ENCODE results near the gene KCNS1. TPM values are rescaled to one million over a fixed set of nuclear protein-coding genes. Genes with fewer than 3 reads are reported as not detected.

KCNS1 gene
- total RNA-seq, 1 donor = 0.86 TPM

DNA sequence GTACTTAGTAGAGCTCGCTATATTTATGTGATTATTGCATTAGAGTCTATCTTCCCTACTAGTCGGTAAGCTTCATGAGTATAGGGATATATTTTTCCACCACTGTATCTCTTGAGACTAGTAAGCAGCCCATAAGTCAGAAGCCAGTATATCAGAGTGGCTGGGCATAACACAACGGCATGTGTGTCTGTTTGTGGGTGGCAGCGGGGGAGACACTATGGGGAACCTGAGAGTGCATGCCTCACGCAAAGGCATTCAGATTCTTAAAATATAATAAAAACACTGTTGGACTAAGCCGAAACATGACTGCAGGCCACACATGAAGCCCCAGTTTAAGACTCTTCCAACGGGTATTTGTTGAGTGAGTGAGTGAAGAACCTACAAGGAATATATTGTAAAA lies 8.0 kb downstream of the KCNS1 start:
- DNase-seq (ENCODE audit: low read depth) = no peak
- TF ChIP-seq, protein P1, sequence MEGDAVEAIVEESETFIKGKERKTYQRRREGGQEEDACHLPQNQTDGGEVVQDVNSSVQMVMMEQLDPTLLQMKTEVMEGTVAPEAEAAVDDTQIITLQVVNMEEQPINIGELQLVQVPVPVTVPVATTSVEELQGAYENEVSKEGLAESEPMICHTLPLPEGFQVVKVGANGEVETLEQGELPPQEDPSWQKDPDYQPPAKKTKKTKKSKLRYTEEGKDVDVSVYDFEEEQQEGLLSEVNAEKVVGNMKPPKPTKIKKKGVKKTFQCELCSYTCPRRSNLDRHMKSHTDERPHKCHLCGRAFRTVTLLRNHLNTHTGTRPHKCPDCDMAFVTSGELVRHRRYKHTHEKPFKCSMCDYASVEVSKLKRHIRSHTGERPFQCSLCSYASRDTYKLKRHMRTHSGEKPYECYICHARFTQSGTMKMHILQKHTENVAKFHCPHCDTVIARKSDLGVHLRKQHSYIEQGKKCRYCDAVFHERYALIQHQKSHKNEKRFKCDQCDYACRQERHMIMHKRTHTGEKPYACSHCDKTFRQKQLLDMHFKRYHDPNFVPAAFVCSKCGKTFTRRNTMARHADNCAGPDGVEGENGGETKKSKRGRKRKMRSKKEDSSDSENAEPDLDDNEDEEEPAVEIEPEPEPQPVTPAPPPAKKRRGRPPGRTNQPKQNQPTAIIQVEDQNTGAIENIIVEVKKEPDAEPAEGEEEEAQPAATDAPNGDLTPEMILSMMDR (IDR thresholded peaks at IDR 0.05; ENCODE audit: insufficient read depth, low read depth, low read length) = no peak

DNA sequence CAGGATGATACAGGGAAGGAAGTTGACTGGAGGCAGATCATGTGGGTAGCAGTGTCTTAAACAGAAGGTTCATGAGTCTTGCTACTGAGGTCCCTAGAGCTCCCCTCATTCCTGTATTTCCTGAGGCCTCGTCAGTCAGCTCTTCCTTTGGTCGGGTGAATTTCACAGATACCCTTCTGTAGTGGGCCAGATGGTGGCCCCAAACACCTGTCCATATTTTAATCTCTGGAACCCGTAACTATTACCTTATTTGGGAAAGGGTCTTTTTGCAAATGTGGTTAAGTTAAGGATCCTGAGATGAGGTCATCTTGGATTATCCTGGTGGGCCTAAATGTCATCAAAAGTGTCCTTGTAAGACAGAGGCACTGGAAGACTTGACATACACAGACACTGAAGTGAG lies 9.6 kb downstream of the KCNS1 start:
- no peak for DNase-seq (ENCODE audit: low read depth)
- TF ChIP-seq, protein P1 (IDR thresholded peaks at IDR 0.05; ENCODE audit: insufficient read depth, low read depth, low read length) = no peak
- H3K4me3 ChIP-seq (ENCODE audit: low read depth, low read length) = no peak overlapping the region

More for the DNA sequence above, 8.0 kb downstream of the KCNS1 start:
- no peak overlapping the region for H3K4me3 ChIP-seq (ENCODE audit: low read depth, low read length)

DNA sequence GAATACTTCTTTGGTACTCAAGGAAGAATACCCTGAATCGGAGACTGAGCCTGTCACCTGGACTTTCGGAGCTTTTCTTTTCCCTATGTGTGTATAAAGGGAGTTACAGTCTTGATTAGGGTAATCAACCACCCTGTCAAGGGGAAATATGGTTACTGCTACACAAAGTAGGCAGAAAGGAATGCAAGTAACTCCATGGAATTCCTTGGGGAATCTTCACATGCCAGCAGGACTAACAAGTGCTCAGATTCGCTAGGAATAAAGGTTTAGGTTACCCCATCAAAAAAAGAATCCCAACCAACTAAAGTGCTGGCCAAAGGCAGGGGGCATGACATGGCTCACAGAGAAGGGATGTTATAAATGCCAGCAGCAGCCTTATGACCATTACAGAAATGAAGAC lies 10.4 kb downstream of the KCNS1 start:
- H3K4me3 ChIP-seq (ENCODE audit: low read depth, low read length) = no peak overlapping the region
- DNase-seq (ENCODE audit: low read depth) = no peak
- TF ChIP-seq, protein P1 (IDR thresholded peaks at IDR 0.05; ENCODE audit: insufficient read depth, low read depth, low read length) = no peak

DNA sequence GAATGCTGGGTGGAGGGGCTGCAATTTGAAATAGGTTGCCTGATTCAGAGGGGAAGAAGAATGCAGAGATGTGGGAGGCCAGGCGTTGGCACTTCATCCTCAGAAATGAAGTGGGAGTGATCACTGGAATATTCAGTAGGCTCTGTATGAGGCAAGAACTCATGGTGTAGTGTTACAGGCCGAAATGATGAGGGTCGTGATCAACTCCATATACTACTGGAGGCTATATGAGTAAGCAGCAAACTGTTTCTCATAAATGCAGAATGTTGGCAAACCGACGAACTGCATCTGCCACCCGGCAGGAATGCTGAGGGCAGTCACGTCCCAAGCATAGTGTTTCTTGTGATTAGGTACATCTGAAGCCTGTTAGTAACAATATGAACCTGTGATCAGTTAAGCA lies 12.7 kb downstream of the KCNS1 start:
- TF ChIP-seq, protein P1 (IDR thresholded peaks at IDR 0.05; ENCODE audit: insufficient read depth, low read depth, low read length) = no peak
- DNase-seq (ENCODE audit: low read depth) = peak; percentile 38
- H3K4me3 ChIP-seq (ENCODE audit: low read depth, low read length) = no peak overlapping the region

DNA sequence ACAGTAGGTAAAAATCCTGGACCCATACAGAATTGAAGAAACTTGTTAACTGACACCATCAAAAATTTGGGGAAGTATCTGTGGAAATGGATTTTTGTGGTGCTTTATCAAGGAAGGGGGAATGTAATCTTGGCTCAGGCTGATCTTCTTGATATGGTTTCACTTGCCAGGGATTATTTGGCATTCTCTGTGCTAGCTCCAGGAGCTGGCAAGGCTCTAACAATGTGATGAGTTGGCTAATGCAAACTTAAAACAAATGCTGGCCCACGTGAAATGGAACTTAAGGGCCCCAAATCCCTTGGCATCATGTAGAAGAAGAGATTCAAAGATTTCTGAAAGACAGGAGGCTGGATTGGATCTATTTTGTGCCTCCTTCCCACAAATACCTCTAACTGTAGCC lies 13.1 kb downstream of the KCNS1 start:
- DNase-seq (ENCODE audit: low read depth) = no peak
- no peak overlapping the region for H3K4me3 ChIP-seq (ENCODE audit: low read depth, low read length)
- TF ChIP-seq, protein P1 (IDR thresholded peaks at IDR 0.05; ENCODE audit: insufficient read depth, low read depth, low read length) = no peak

DNA sequence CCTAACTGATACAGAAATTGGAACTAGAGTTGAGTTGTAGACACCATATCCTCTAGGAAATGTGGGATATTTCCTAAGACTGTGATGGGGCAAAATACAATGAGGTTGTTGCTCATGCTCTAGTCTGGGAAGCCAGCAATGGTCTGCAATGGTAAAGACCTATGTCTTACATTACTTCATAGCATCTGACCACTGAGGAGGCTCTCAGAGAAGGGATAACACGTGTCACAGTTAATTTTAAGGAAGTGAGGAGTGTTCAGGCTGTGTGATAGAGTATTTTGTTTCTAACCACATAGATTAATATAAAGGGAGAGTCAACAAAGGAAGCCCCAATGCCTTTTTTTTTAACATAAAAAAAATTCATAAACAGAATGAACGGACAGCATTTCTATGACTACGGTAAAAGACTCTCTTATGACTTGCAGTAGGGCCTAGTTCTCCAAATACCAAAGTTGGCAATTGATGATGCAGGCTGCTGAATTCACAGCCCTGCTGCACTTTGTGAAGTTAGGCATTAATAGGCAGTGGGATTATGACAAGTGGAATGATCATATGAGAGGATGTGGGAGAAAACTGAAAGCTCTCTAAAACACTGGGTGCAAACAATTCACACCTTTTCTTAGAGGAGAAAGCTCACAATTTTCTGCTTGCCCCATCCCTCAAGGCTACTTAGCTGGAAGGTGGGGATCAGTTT lies 13.7 kb downstream of the KCNS1 start:
- no peak for DNase-seq (ENCODE audit: low read depth)
- TF ChIP-seq, protein P1 (IDR thresholded peaks at IDR 0.05; ENCODE audit: insufficient read depth, low read depth, low read length) = no peak

DNA sequence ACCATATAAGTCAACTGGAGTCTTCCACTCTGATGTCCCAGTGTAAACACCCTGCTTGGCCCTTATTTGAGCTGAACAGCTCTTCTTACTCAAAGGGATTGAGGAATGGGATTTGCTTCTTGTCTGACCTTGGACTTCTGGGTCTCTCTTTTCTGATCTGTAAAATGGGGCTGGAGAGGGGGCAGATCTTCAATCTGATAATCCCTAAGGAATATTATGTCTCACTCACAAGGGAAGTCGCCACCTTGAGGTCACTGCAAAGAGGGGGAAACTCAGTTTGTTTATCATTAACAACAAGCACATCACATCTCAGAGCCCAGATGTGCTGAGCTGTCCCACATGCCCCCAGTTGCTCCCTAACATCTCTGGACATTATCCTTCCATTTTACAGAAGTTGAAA lies 15.1 kb downstream of the KCNS1 start:
- no peak overlapping the region for H3K4me3 ChIP-seq (ENCODE audit: low read depth, low read length)
- no peak for DNase-seq (ENCODE audit: low read depth)
- TF ChIP-seq, protein P1 (IDR thresholded peaks at IDR 0.05; ENCODE audit: insufficient read depth, low read depth, low read length) = no peak

More for the DNA sequence above, 13.7 kb downstream of the KCNS1 start:
- no peak overlapping the region for H3K4me3 ChIP-seq (ENCODE audit: low read depth, low read length)
